ENCODE data around the gene GPER1.

The GPER1 gene

GRCh38 chr7:1091644-1092027 lies 3.7 kb downstream of the GPER1 start:
- DNase-seq, result no peak

- DNase-seq, result no peak
These were observed 4.3 kb downstream of the GPER1 start for GRCh38 chr7:1092161-1092632.

- no peak for DNase-seq
These were observed 5.0 kb downstream of the GPER1 start for GRCh38 chr7:1092806-1093501.

GRCh38 chr7:1093502-1093843 lies 5.6 kb downstream of the GPER1 start:
- no peak for DNase-seq

- no peak for DNase-seq
These were observed 6.1 kb downstream of the GPER1 start for GRCh38 chr7:1093916-1094508.

GRCh38 chr7:1094870-1095269 lies 7.0 kb downstream of the GPER1 start:
- no peak for DNase-seq

- no peak for DNase-seq
These were observed 7.8 kb downstream of the GPER1 start for GRCh38 chr7:1095621-1096155.

GRCh38 chr7:1096156-1097119 lies 8.5 kb downstream of the GPER1 start:
- peak; percentile 56 for DNase-seq

- DNase-seq, result no peak
These were observed 9.2 kb downstream of the GPER1 start for GRCh38 chr7:1097120-1097504.

- DNase-seq, result no peak
These were observed 10.6 kb downstream of the GPER1 start for GRCh38 chr7:1098243-1099153.

GRCh38 chr7:1099154-1099542 lies 11.2 kb downstream of the GPER1 start:
- no peak for DNase-seq

- no peak for DNase-seq
These were observed 11.7 kb downstream of the GPER1 start for GRCh38 chr7:1099637-1100036.

- no peak for DNase-seq
These were observed 12.5 kb downstream of the GPER1 start for GRCh38 chr7:1100386-1100785.

- no peak for DNase-seq
These were observed 13.1 kb downstream of the GPER1 start for GRCh38 chr7:1100834-1101562.

GRCh38 chr7:1101563-1102431 lies 13.9 kb downstream of the GPER1 start:
- DNase-seq, result no peak

GRCh38 chr7:1103009-1103788 lies 15.3 kb downstream of the GPER1 start:
- no peak for DNase-seq

GRCh38 chr7:1103789-1104515 lies 16.0 kb downstream of the GPER1 start:
- no peak for DNase-seq

- no peak for DNase-seq
These were observed 16.7 kb downstream of the GPER1 start for GRCh38 chr7:1104516-1105179.

- no peak for DNase-seq
These were observed 17.3 kb downstream of the GPER1 start for GRCh38 chr7:1105189-1105588.
